CD4-positive, alpha-beta T cell treated with Interleukin-15 for 1 hour (primary cell): ENCODE data around the gene GLIPR2.

Experiments
- DNase-seq: peaks from one replicate; pipeline ENCODE4 v3.0.0-alpha.2; 2020

GLIPR2 gene

GRCh38 chr9:36207546-36208012 is 71.0 kb downstream of the GLIPR2 start:
- DNase-seq, result no peak

GRCh38 chr9:36208521-36209253 is 72.2 kb downstream of the GLIPR2 start:
- DNase-seq, result no peak

GRCh38 chr9:36210722-36211121 is 74.2 kb downstream of the GLIPR2 start:
- no peak for DNase-seq

GRCh38 chr9:36211510-36211909 is 75.0 kb downstream of the GLIPR2 start:
- DNase-seq, result no peak

- no peak for DNase-seq
Measured at GRCh38 chr9:36213387-36213786, 76.9 kb downstream of the GLIPR2 start.
